ENCODE data around the gene SGPP2. TPM values are rescaled to one million over a fixed set of nuclear protein-coding genes. Genes with fewer than 3 reads are reported as not detected.
"Not testable (repeated sequence)": the region's sequence is repeated elsewhere in the genome, so short reads cannot be mapped to it uniquely, and the experiment has no call there.

The SGPP2 gene
- total RNA-seq, 2 experiments from 2014 or later: 2.8 to 3.0 TPM

DNA sequence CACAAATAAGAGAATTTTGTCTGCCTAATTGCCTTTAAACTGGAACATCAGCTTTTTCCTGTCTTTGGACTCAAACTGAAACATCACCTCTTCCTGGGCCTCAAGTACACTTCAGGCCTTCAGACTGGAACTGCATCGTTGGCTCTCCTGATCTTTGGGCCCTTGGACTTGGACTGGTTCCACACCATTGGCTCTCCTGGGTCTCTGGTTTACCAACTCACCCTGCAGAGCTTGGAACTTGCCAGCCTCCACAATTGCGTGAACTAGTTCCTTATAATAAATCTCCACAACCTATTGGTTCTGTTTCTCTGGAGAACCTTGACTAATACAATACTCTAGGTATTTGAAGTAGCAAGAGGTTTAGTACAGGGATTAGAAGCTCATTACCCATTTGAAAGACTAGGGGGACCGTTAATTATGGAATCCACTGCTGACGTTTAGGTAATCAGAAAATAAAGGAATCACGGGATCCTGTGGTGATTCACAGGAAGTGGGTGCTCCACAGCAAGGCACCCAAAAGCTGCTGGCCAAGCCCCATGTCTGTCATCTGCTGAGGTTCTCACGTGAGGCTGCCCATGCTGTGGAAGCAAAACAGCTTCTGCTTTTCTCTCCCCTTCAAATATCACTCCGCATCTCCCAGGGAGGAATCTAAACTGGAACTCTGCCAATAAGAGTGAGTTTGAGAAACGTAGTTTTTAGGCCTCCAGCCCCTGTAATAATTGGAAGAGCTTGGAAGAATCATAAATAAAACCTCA, 20.0 kb upstream of the SGPP2 start:
- DNase-seq (no peak), ATAC-seq (no peak)
- no peak overlapping the region for H3K27ac Mint-ChIP-seq
- peaks cover 4% of the 10 kb centered on the region for H3K27me3 Mint-ChIP-seq
- intact Hi-C loops (cut with micrococcal nuclease): no loop called here
- ChIA-PET CTCF (no interaction called here), POLR2A (no interaction called here)
- peaks cover 6% of the 10 kb centered on the region for H3K9me3 Mint-ChIP-seq
- no peaks in the 10 kb centered on the region for H3K4me1 Mint-ChIP-seq (ENCODE audit: low read depth)
- no peak for TF ChIP-seq CTCF (IDR thresholded peaks at IDR 0.05)
- H3K36me3 Mint-ChIP-seq (ENCODE audit: low read depth): no peaks in the 10 kb centered on the region
- H3K4me3 Mint-ChIP-seq: no peak overlapping the region

DNA sequence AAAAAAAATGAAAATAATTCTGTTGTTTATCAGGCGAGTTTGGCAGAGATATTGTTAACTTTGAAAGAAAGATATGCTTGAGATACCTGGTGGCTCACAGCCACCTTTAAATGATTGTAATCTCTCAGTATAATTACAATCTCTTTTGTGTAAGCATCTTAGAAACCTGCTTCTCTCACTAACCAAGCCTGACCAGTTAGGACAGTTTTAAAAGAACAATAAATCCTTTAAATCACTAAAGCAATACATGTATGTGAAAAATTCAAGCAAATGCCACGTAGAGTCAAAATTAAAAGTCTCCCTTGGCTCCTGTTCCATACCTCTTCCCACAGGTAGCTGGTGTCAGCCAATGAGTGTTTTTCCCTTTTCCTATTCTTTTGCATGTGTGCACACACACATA, 15.7 kb upstream of the SGPP2 start:
- H3K27me3 Mint-ChIP-seq: peaks cover 1% of the 10 kb centered on the region
- H3K4me3 Mint-ChIP-seq: no peak overlapping the region
- peaks cover 8% of the 10 kb centered on the region for H3K9me3 Mint-ChIP-seq
- DNase-seq (no peak), ATAC-seq (no peak)
- ChIA-PET POLR2A (no interaction called here), CTCF (no interaction called here)
- no peaks in the 10 kb centered on the region for H3K36me3 Mint-ChIP-seq (ENCODE audit: low read depth)
- no peak overlapping the region for H3K27ac Mint-ChIP-seq
- H3K4me1 Mint-ChIP-seq (ENCODE audit: low read depth): no peaks in the 10 kb centered on the region
- intact Hi-C loops (cut with micrococcal nuclease): no loop called here
- no peak for TF ChIP-seq CTCF (IDR thresholded peaks at IDR 0.05)

DNA sequence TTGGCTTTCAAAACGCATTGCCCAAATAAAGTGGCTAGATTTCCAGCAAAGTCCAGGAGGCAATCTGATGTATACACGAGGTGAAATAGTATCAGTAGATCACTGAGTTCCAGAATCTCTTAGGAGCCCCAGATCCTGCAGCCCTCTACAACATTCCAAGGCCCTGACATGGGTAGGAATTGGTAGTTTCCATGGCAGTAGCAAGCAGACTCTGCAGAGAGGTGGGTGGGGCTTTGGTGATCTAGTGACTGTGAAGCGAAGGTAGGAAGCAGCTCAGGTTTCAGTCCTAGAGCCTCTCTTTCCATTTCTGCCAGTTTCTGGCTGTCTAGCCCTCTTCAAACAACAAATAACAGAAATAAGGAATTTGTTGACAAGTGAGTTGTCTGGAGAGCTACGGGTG, 13.8 kb upstream of the SGPP2 start:
- H3K36me3 Mint-ChIP-seq (ENCODE audit: low read depth): no peaks in the 10 kb centered on the region
- peaks cover 1% of the 10 kb centered on the region for H3K27me3 Mint-ChIP-seq
- no peak overlapping the region for H3K27ac Mint-ChIP-seq
- intact Hi-C loops (cut with micrococcal nuclease): no loop called here
- H3K4me1 Mint-ChIP-seq (ENCODE audit: low read depth): no peaks in the 10 kb centered on the region
- no peak overlapping the region for H3K4me3 Mint-ChIP-seq
- POLR2A ChIA-PET: no interaction called here
- CTCF ChIA-PET: no interaction called here
- ATAC-seq (no peak), DNase-seq (no peak)
- TF ChIP-seq CTCF (IDR thresholded peaks at IDR 0.05): no peak
- peaks cover 10% of the 10 kb centered on the region for H3K9me3 Mint-ChIP-seq

- peaks cover 14% of the 10 kb centered on the region for H3K9me3 Mint-ChIP-seq
- H3K36me3 Mint-ChIP-seq (ENCODE audit: low read depth); POLR2A ChIA-PET; CTCF ChIA-PET; intact Hi-C loops (cut with micrococcal nuclease); ATAC-seq; H3K4me1 Mint-ChIP-seq (ENCODE audit: low read depth); H3K27ac Mint-ChIP-seq; DNase-seq; H3K4me3 Mint-ChIP-seq; H3K27me3 Mint-ChIP-seq: not testable (repeated sequence)
Measured at GRCh38 chr2:222412334-222412733, 12.0 kb upstream of the SGPP2 start.

DNA sequence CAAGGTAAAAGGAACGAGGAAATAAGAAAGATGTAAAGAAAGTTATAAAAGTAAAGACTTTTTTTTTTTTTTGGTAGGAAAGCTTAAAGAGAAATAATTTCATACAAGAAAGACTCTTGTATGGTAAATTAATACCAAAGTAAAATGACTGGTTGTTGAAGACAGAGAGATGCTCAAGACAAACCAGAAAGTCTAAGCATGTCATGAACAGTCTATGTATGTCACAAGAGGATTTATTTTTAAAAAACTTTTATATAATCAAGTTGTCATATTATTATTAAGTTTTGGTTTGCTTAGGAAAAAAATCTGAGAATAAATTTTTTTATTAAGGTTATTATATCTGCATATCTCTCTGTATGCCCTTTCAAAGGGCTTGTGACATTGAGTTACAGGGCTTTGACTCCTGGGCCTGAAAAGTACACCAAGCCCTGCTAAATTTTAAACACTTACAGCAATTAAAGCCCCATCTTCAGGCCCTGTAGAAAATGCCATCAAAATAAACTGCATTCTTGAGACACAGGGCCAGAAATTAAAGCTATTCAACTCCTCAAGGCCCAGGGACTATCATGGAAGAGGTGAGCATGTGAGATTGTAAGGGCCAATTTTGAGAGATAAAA, 10.9 kb upstream of the SGPP2 start:
- H3K27me3 Mint-ChIP-seq: no peaks in the 10 kb centered on the region
- no peak overlapping the region for H3K27ac Mint-ChIP-seq
- CTCF ChIA-PET: no interaction called here
- intact Hi-C loops (cut with micrococcal nuclease): no loop called here
- H3K9me3 Mint-ChIP-seq: peaks cover 14% of the 10 kb centered on the region
- ATAC-seq (no peak), DNase-seq (no peak)
- TF ChIP-seq CTCF (IDR thresholded peaks at IDR 0.05): no peak
- no peaks in the 10 kb centered on the region for H3K36me3 Mint-ChIP-seq (ENCODE audit: low read depth)
- no peaks in the 10 kb centered on the region for H3K4me1 Mint-ChIP-seq (ENCODE audit: low read depth)
- no peak overlapping the region for H3K4me3 Mint-ChIP-seq
- POLR2A ChIA-PET: no interaction called here
